Measurements from ENCODE around the gene FLRT3.

FLRT3 gene

GRCh38 chr20:14331646-14332045 is 5.8 kb downstream of the FLRT3 start:
- Histone ChIP-seq H2BK12ac (ENCODE audit: low read length) (no peak overlapping the region), H3K14ac (ENCODE audit: low read length) (no peak overlapping the region), H4K12ac (ENCODE audit: low read depth, low read length) (no peak overlapping the region), H3K23ac (ENCODE audit: low read length) (no peak overlapping the region), H4K8ac (ENCODE audit: low read depth, low read length) (no peak overlapping the region), H3K9ac (ENCODE audit: low read length) (no peak overlapping the region), H3K79me1 (ENCODE audit: low read length) (no peaks in the 10 kb centered on the region), H2BK5ac (ENCODE audit: low read depth, low read length, poor library complexity) (no peak overlapping the region), H4K91ac (ENCODE audit: low read depth, low read length) (no peak overlapping the region), H2AK5ac (ENCODE audit: low read length) (no peak overlapping the region), H3K18ac (ENCODE audit: low read length) (no peak overlapping the region), H3K4me1 (ENCODE audit: control insufficient read depth in 1 of 2, insufficient read depth in 2 of 2, low read length in 2 of 2) (no peaks in the 10 kb centered on the region), H2AFZ (ENCODE audit: insufficient read depth, low read length, poor library complexity) (no peak overlapping the region), H3K27ac (ENCODE audit: low read depth, low read length) (no peak overlapping the region), H3K4me3 (ENCODE audit: low read depth, low read length) (no peak overlapping the region), H3K9me3 (ENCODE audit: insufficient read depth, low read depth, low read length) (no peaks in the 10 kb centered on the region), H2BK120ac (ENCODE audit: insufficient read depth, low read length, poor library complexity) (no peak overlapping the region), H3K4ac (ENCODE audit: low read depth, low read length) (no peak overlapping the region), H3K36me3 (ENCODE audit: control insufficient read depth in 1 of 2, insufficient read depth in 2 of 2, low read length in 2 of 2) (peaks cover 0 to 2% of the 10 kb centered on the region in 2 experiments), H3K4me2 (ENCODE audit: low read length) (no peak overlapping the region), H3K27me3 (ENCODE audit: insufficient read depth, low read length) (no peaks in the 10 kb centered on the region), H3K79me2 (ENCODE audit: control insufficient read depth, insufficient read depth, low read length, poor library complexity) (no peaks in the 10 kb centered on the region)
- WGBS (ENCODE audit: extremely low coverage, insufficient coverage, insufficient read length), result no CpG with 5 or more reads among the region's 6 CpGs
- no peak for DNase-seq

- H4K8ac ChIP-seq (ENCODE audit: low read depth, low read length), result no peak overlapping the region
- no peak overlapping the region for H3K14ac ChIP-seq (ENCODE audit: low read length)
- no peak overlapping the region for H2AFZ ChIP-seq (ENCODE audit: insufficient read depth, low read length, poor library complexity)
- H3K9ac ChIP-seq (ENCODE audit: low read length), result no peak overlapping the region
- WGBS (ENCODE audit: extremely low coverage, insufficient coverage, insufficient read length), result no CpG with 5 or more reads among the region's 1 CpG
- H4K91ac ChIP-seq (ENCODE audit: low read depth, low read length), result no peak overlapping the region
- H3K4me3 ChIP-seq (ENCODE audit: low read depth, low read length), result no peak overlapping the region
- no peaks in the 10 kb centered on the region for H3K4me1 ChIP-seq (ENCODE audit: control insufficient read depth in 1 of 2, insufficient read depth in 2 of 2, low read length in 2 of 2)
- H2AK5ac ChIP-seq (ENCODE audit: low read length), result no peak overlapping the region
- H3K23ac ChIP-seq (ENCODE audit: low read length), result no peak overlapping the region
- no peaks in the 10 kb centered on the region for H3K79me2 ChIP-seq (ENCODE audit: control insufficient read depth, insufficient read depth, low read length, poor library complexity)
- H3K9me3 ChIP-seq (ENCODE audit: insufficient read depth, low read depth, low read length), result no peaks in the 10 kb centered on the region
- no peak overlapping the region for H2BK120ac ChIP-seq (ENCODE audit: insufficient read depth, low read length, poor library complexity)
- no peaks in the 10 kb centered on the region for H3K79me1 ChIP-seq (ENCODE audit: low read length)
- H3K27ac ChIP-seq (ENCODE audit: low read depth, low read length), result no peak overlapping the region
- H3K4me2 ChIP-seq (ENCODE audit: low read length), result no peak overlapping the region
- no peak overlapping the region for H4K12ac ChIP-seq (ENCODE audit: low read depth, low read length)
- no peak for DNase-seq
- no peak overlapping the region for H3K4ac ChIP-seq (ENCODE audit: low read depth, low read length)
- H2BK12ac ChIP-seq (ENCODE audit: low read length), result no peak overlapping the region
- no peak overlapping the region for H3K18ac ChIP-seq (ENCODE audit: low read length)
- no peaks in the 10 kb centered on the region for H3K36me3 ChIP-seq (ENCODE audit: control insufficient read depth in 1 of 2, insufficient read depth in 2 of 2, low read length in 2 of 2)
- no peak overlapping the region for H2BK5ac ChIP-seq (ENCODE audit: low read depth, low read length, poor library complexity)
- H3K27me3 ChIP-seq (ENCODE audit: insufficient read depth, low read length), result no peaks in the 10 kb centered on the region
These were observed 17.7 kb downstream of the FLRT3 start for GRCh38 chr20:14319704-14320103.

GRCh38 chr20:14313341-14314020 is 23.9 kb downstream of the FLRT3 start:
- H4K8ac ChIP-seq (ENCODE audit: low read depth, low read length), result no peak overlapping the region
- no peaks in the 10 kb centered on the region for H3K79me1 ChIP-seq (ENCODE audit: low read length)
- no peak overlapping the region for H2BK5ac ChIP-seq (ENCODE audit: low read depth, low read length, poor library complexity)
- no peak overlapping the region for H3K27ac ChIP-seq (ENCODE audit: low read depth, low read length)
- no peak overlapping the region for H3K4ac ChIP-seq (ENCODE audit: low read depth, low read length)
- H3K9me3 ChIP-seq (ENCODE audit: insufficient read depth, low read depth, low read length), result no peaks in the 10 kb centered on the region
- no peaks in the 10 kb centered on the region for H3K27me3 ChIP-seq (ENCODE audit: insufficient read depth, low read length)
- no peak overlapping the region for H3K18ac ChIP-seq (ENCODE audit: low read length)
- no peak overlapping the region for H3K14ac ChIP-seq (ENCODE audit: low read length)
- H3K36me3 ChIP-seq (ENCODE audit: control insufficient read depth in 1 of 2, insufficient read depth in 2 of 2, low read length in 2 of 2), result no peaks in the 10 kb centered on the region
- WGBS (ENCODE audit: extremely low coverage, insufficient coverage, insufficient read length), result no CpG with 5 or more reads among the region's 2 CpGs
- no peaks in the 10 kb centered on the region for H3K79me2 ChIP-seq (ENCODE audit: control insufficient read depth, insufficient read depth, low read length, poor library complexity)
- H2BK12ac ChIP-seq (ENCODE audit: low read length), result no peak overlapping the region
- no peak overlapping the region for H2AFZ ChIP-seq (ENCODE audit: insufficient read depth, low read length, poor library complexity)
- H2AK5ac ChIP-seq (ENCODE audit: low read length), result no peak overlapping the region
- H4K91ac ChIP-seq (ENCODE audit: low read depth, low read length), result no peak overlapping the region
- H3K23ac ChIP-seq (ENCODE audit: low read length), result no peak overlapping the region
- H2BK120ac ChIP-seq (ENCODE audit: insufficient read depth, low read length, poor library complexity), result no peak overlapping the region
- H3K4me2 ChIP-seq (ENCODE audit: low read length), result no peak overlapping the region
- H3K4me3 ChIP-seq (ENCODE audit: low read depth, low read length), result no peak overlapping the region
- no peak overlapping the region for H3K9ac ChIP-seq (ENCODE audit: low read length)
- H4K12ac ChIP-seq (ENCODE audit: low read depth, low read length), result no peak overlapping the region
- no peaks in the 10 kb centered on the region for H3K4me1 ChIP-seq (ENCODE audit: control insufficient read depth in 1 of 2, insufficient read depth in 2 of 2, low read length in 2 of 2)
- no peak for DNase-seq

- H3K23ac ChIP-seq (ENCODE audit: low read length), result no peak overlapping the region
- H3K9ac ChIP-seq (ENCODE audit: low read length), result no peak overlapping the region
- no peaks in the 10 kb centered on the region for H3K4me1 ChIP-seq (ENCODE audit: control insufficient read depth in 1 of 2, insufficient read depth in 2 of 2, low read length in 2 of 2)
- H2BK12ac ChIP-seq (ENCODE audit: low read length), result no peak overlapping the region
- no peak overlapping the region for H4K12ac ChIP-seq (ENCODE audit: low read depth, low read length)
- no peak overlapping the region for H2AK5ac ChIP-seq (ENCODE audit: low read length)
- no peak overlapping the region for H3K27ac ChIP-seq (ENCODE audit: low read depth, low read length)
- no peak overlapping the region for H3K14ac ChIP-seq (ENCODE audit: low read length)
- H3K9me3 ChIP-seq (ENCODE audit: insufficient read depth, low read depth, low read length), result no peaks in the 10 kb centered on the region
- H3K79me2 ChIP-seq (ENCODE audit: control insufficient read depth, insufficient read depth, low read length, poor library complexity), result no peaks in the 10 kb centered on the region
- DNase-seq, result no peak
- no peaks in the 10 kb centered on the region for H3K79me1 ChIP-seq (ENCODE audit: low read length)
- no peak overlapping the region for H2BK120ac ChIP-seq (ENCODE audit: insufficient read depth, low read length, poor library complexity)
- no peak overlapping the region for H4K91ac ChIP-seq (ENCODE audit: low read depth, low read length)
- no peak overlapping the region for H3K4ac ChIP-seq (ENCODE audit: low read depth, low read length)
- no peaks in the 10 kb centered on the region for H3K36me3 ChIP-seq (ENCODE audit: control insufficient read depth in 1 of 2, insufficient read depth in 2 of 2, low read length in 2 of 2)
- no peak overlapping the region for H3K4me3 ChIP-seq (ENCODE audit: low read depth, low read length)
- WGBS (ENCODE audit: extremely low coverage, insufficient coverage, insufficient read length), result no CpG with 5 or more reads among the region's 2 CpGs
- H2BK5ac ChIP-seq (ENCODE audit: low read depth, low read length, poor library complexity), result no peak overlapping the region
- no peak overlapping the region for H4K8ac ChIP-seq (ENCODE audit: low read depth, low read length)
- H3K4me2 ChIP-seq (ENCODE audit: low read length), result no peak overlapping the region
- H3K27me3 ChIP-seq (ENCODE audit: insufficient read depth, low read length), result no peaks in the 10 kb centered on the region
- no peak overlapping the region for H2AFZ ChIP-seq (ENCODE audit: insufficient read depth, low read length, poor library complexity)
- no peak overlapping the region for H3K18ac ChIP-seq (ENCODE audit: low read length)
These were observed 25.4 kb downstream of the FLRT3 start for GRCh38 chr20:14312001-14312400.
